Anterior cingulate cortex (tissue), 58 donors: ENCODE measurements around the gene COL8A1.
A peak's percentile ranks its signal among the peaks of the same experiment; 100 is the strongest.

Experiments used
- DNase-seq, 58 donors: peaks; one replicate each; lab custom pipeline; 2025; lab: John Stamatoyannopoulos, UW

The COL8A1 gene

GRCh38 chr3:99753268-99753975 is 115.0 kb downstream of the COL8A1 start:
- peak in 31 of 58 donors; percentile 0 to 70 (median 8) for DNase-seq

- no peak for DNase-seq
Observed at GRCh38 chr3:99755831-99756230, 117.4 kb downstream of the COL8A1 start.

- DNase-seq: no peak
Observed at GRCh38 chr3:99757966-99758365, 119.6 kb downstream of the COL8A1 start.

- no peak for DNase-seq
Observed at GRCh38 chr3:99758502-99759177, 120.2 kb downstream of the COL8A1 start.

GRCh38 chr3:99760031-99760430 is 121.6 kb downstream of the COL8A1 start:
- no peak for DNase-seq

GRCh38 chr3:99760629-99761028 is 122.2 kb downstream of the COL8A1 start:
- no peak for DNase-seq

- no peak for DNase-seq
Observed at GRCh38 chr3:99761415-99762165, 123.2 kb downstream of the COL8A1 start.

GRCh38 chr3:99762901-99763300 is 124.5 kb downstream of the COL8A1 start:
- no peak for DNase-seq

- no peak for DNase-seq
Observed at GRCh38 chr3:99764377-99764776, 126.0 kb downstream of the COL8A1 start.

- DNase-seq: no peak
Observed at GRCh38 chr3:99765042-99765942, 126.9 kb downstream of the COL8A1 start.

- DNase-seq: no peak
Observed at GRCh38 chr3:99767291-99767690, 128.9 kb downstream of the COL8A1 start.

- DNase-seq: no peak
Observed at GRCh38 chr3:99768126-99768525, 129.7 kb downstream of the COL8A1 start.

- no peak for DNase-seq
Observed at GRCh38 chr3:99768808-99769501, 130.6 kb downstream of the COL8A1 start.

GRCh38 chr3:99772171-99772570 is 133.8 kb downstream of the COL8A1 start:
- no peak for DNase-seq

GRCh38 chr3:99772671-99773070 is 134.3 kb downstream of the COL8A1 start:
- no peak for DNase-seq

GRCh38 chr3:99774467-99774866 is 136.1 kb downstream of the COL8A1 start:
- DNase-seq: no peak

- no peak for DNase-seq
Observed at GRCh38 chr3:99776516-99777209, 138.3 kb downstream of the COL8A1 start.

- DNase-seq: no peak
Observed at GRCh38 chr3:99777210-99777549, 138.8 kb downstream of the COL8A1 start.

- no peak for DNase-seq
Observed at GRCh38 chr3:99777708-99778107, 139.3 kb downstream of the COL8A1 start.
